Fibroblast of lung (primary cell): ENCODE measurements around the gene FAM50B.

ENCODE experiments used
- EZH2 ChIP-seq: IDR thresholded peaks from 2 replicates; pipeline ENCODE4 v1.5.1; 2012; ENCODE audit warnings: low read length, control low read depth, mild to moderate bottlenecking; ENCODE audit errors: missing control alignments
- TF ChIP-seq, protein P1 (sequence below), 2 donors: IDR thresholded peaks in 1 of 2; conservative IDR thresholded peaks in 1 of 2; 1 replicate in 1 of 2; 2 replicates in 1 of 2; pipeline ENCODE4 v1.5.1; 2011 to 2012; ENCODE audit warnings: low read length in 2 of 2, control low read depth in 1 of 2, inconsistent platforms in 1 of 2, low read depth in 1 of 2, mild to moderate bottlenecking in 1 of 2

DNA sequence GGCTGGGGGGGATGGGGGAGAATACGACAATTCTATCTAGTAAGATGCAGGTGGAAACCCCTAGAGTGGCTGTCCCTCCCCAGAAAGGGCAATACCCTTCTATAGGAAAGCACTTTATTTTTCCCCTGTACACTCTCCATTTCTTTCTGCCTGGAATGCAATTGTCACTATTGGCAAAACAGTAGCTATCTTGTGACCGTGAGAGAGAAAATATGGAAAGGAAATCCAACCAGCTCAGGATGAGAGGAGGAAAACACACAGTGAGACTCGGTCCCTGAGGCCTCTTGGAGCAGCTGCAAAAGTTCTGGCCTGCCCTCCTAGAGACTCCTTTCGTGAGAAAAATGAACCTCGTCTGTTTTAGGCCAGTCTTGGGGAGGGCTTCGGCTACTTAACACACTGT is 43.4 kb downstream of the FAM50B start:
- TF ChIP-seq, protein P1, sequence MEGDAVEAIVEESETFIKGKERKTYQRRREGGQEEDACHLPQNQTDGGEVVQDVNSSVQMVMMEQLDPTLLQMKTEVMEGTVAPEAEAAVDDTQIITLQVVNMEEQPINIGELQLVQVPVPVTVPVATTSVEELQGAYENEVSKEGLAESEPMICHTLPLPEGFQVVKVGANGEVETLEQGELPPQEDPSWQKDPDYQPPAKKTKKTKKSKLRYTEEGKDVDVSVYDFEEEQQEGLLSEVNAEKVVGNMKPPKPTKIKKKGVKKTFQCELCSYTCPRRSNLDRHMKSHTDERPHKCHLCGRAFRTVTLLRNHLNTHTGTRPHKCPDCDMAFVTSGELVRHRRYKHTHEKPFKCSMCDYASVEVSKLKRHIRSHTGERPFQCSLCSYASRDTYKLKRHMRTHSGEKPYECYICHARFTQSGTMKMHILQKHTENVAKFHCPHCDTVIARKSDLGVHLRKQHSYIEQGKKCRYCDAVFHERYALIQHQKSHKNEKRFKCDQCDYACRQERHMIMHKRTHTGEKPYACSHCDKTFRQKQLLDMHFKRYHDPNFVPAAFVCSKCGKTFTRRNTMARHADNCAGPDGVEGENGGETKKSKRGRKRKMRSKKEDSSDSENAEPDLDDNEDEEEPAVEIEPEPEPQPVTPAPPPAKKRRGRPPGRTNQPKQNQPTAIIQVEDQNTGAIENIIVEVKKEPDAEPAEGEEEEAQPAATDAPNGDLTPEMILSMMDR (conservative IDR thresholded peaks at IDR 0.05 in 1 of 2, IDR thresholded peaks at IDR 0.05 in 1 of 2; ENCODE audit: low read depth in 1 of 2, low read length in 2 of 2) = no peak
- no peak for TF ChIP-seq EZH2
